SK-N-SH (cell line): ENCODE results near the gene MFAP4. TPM values are rescaled to one million over a fixed set of nuclear protein-coding genes. Genes with fewer than 3 reads are reported as not detected.
"Not testable (repeated sequence)": the region's sequence is repeated elsewhere in the genome, so short reads cannot be mapped to it uniquely, and the experiment has no call there.

Experiments used
- CTCF ChIA-PET: fragments of 300-600, 350-600 bp; formaldehyde crosslinking; extraction: SDS; loops from one replicate; lab custom pipeline; 2021; lab: Yijun Ruan, JAX
- POLR2A ChIA-PET: fragments of 350-600 bp; sonication (Branson Sonifier 250); formaldehyde crosslinking; extraction: SDS; loops from one replicate; lab custom pipeline; 2020; ENCODE audit warnings: antibody characterized with exemption, inconsistent platforms; lab: Yijun Ruan, JAX
- DNase-seq: peaks from one replicate; pipeline ENCODE4 v3.0.0; 2012
- H2AFZ ChIP-seq: fragments of 200-600 bp; sonication (generic); 2 replicates; pipeline ENCODE4 v1.8.1; 2016; ENCODE audit warnings: antibody characterized with exemption, mild to moderate bottlenecking, low read depth
- H3F3A ChIP-seq: fragments of 200-600 bp; sonication (generic); replicated peaks from 2 replicates; pipeline ENCODE3; 2016; ENCODE audit warnings: antibody characterized with exemption, mild to moderate bottlenecking; ENCODE audit not compliant: insufficient read depth
- H3K27ac ChIP-seq, 2 experiments: fragments of 200-500 bp in 1 of 2; fragments of 200-600 bp in 1 of 2; sonication (Bioruptor generic) in 1 of 2; sonication (generic), shearing (Covaris generic) in 1 of 2; 2 replicates each; pipeline versions ENCODE4 v1.5.1 to v1.6.1; 2014 to 2016; ENCODE audit warnings: low read depth in 2 of 2, inconsistent platforms in 1 of 2, low read length in 1 of 2, mild to moderate bottlenecking in 1 of 2, mixed read lengths in 1 of 2
- H3K27me3 ChIP-seq: fragments of 200-600 bp; sonication (generic), shearing (Covaris generic); 2 replicates; pipeline ENCODE4 v1.6.1; 2016; ENCODE audit warnings: mixed run types; ENCODE audit not compliant: insufficient read depth
- H3K36me3 ChIP-seq, 2 experiments: fragments of 200-500 bp in 1 of 2; fragments of 200-600 bp in 1 of 2; sonication (Bioruptor generic) in 1 of 2; sonication (generic) in 1 of 2; replicated peaks in 1 of 2; 2 replicates each; pipeline versions ENCODE3 to v1.5.1; 2014 to 2016; ENCODE audit warnings: low read length in 1 of 2, mild to moderate bottlenecking in 1 of 2; ENCODE audit not compliant: insufficient read depth in 2 of 2, control insufficient read depth in 1 of 2
- H3K4me1 ChIP-seq, 2 experiments: fragments of 200-500 bp in 1 of 2; fragments of 200-600 bp in 1 of 2; sonication (Bioruptor generic) in 1 of 2; sonication (generic), shearing (Covaris generic) in 1 of 2; 2 replicates each; pipeline versions ENCODE4 v1.5.1 to v1.6.1; 2014 to 2016; ENCODE audit warnings: low read depth in 1 of 2, low read length in 1 of 2, mixed run types in 1 of 2; ENCODE audit not compliant: insufficient read depth in 2 of 2, control insufficient read depth in 1 of 2
- H3K4me2 ChIP-seq: fragments of 200-600 bp; sonication (generic), shearing (Covaris generic); 2 replicates; pipeline ENCODE4 v1.6.1; 2017; ENCODE audit warnings: mixed run types
- H3K4me3 ChIP-seq, 2 experiments: fragments of 200-500 bp in 1 of 2; fragments of 200-600 bp in 1 of 2; sonication (Bioruptor generic) in 1 of 2; sonication (generic), shearing (Covaris generic) in 1 of 2; 2 replicates each; pipeline versions ENCODE4 v1.5.1 to v1.8.1; 2014 to 2016; ENCODE audit warnings: low read depth in 2 of 2, inconsistent platforms in 1 of 2, low read length in 1 of 2, mild to moderate bottlenecking in 1 of 2, mixed read lengths in 1 of 2, moderate library complexity in 1 of 2
- H3K79me2 ChIP-seq: fragments of 200-600 bp; sonication (generic); 2 replicates; pipeline ENCODE4 v1.8.1; 2017; ENCODE audit warnings: mild to moderate bottlenecking; ENCODE audit not compliant: insufficient read depth
- H3K9ac ChIP-seq: fragments of 200-600 bp; sonication (generic); 2 replicates; pipeline ENCODE4 v1.6.1; 2017; ENCODE audit warnings: mixed run types
- H3K9me2 ChIP-seq: fragments of 200-600 bp; sonication (generic); 2 replicates; pipeline ENCODE4 v1.6.1; 2017; ENCODE audit warnings: mixed run types
- H3K9me3 ChIP-seq: fragments of 200-600 bp; sonication (generic); 2 replicates; pipeline ENCODE4 v1.6.1; 2017; ENCODE audit warnings: mixed run types, mild to moderate bottlenecking, moderate library complexity
- H4K20me1 ChIP-seq: fragments of 200-600 bp; sonication (generic); 2 replicates; pipeline ENCODE4 v1.6.1; 2017; ENCODE audit warnings: mild to moderate bottlenecking, mixed run types; ENCODE audit not compliant: insufficient read depth
- ELF1 ChIP-seq: IDR thresholded peaks from 2 replicates; pipeline ENCODE4 v1.4.0; 2012
- EP300 ChIP-seq, 2 experiments: IDR thresholded peaks; 2 replicates each; pipeline versions ENCODE4 v1.4.0 to v1.6.1; 2012; ENCODE audit warnings: borderline replicate concordance in 1 of 2, low read depth in 1 of 2, low read length in 1 of 2
- FOXJ3 ChIP-seq: sonication (generic); formaldehyde crosslinking; IDR thresholded peaks from 2 replicates; pipeline ENCODE4 v1.5.1; 2020; ENCODE audit warnings: mild to moderate bottlenecking, missing genetic modification reagents
- GATA2 ChIP-seq: sonication (generic); formaldehyde crosslinking; IDR thresholded peaks from 2 replicates; pipeline ENCODE4 v1.5.0; 2020; ENCODE audit warnings: mild to moderate bottlenecking, missing genetic modification reagents
- IRF3 ChIP-seq: fragments of 150-350 bp; IDR thresholded peaks from 2 replicates; pipeline ENCODE4 v1.6.1; 2016; ENCODE audit warnings: mild to moderate bottlenecking, low read depth, low read length
- JUND ChIP-seq: IDR thresholded peaks from 2 replicates; pipeline ENCODE4 v1.4.0; 2012
- MAX ChIP-seq: IDR thresholded peaks from 2 replicates; pipeline ENCODE4 v1.4.0; 2012; ENCODE audit warnings: low read depth
- POLR2AphosphoS5 ChIP-seq: IDR thresholded peaks from 2 replicates; pipeline ENCODE4 v1.6.1; 2012; ENCODE audit warnings: low read depth, low read length
- RAD21 ChIP-seq: IDR thresholded peaks from 2 replicates; pipeline ENCODE4 v1.6.1; 2012; ENCODE audit warnings: mild to moderate bottlenecking, low read length
- RFX5 ChIP-seq: IDR thresholded peaks from 2 replicates; pipeline ENCODE4 v1.6.1; 2012; ENCODE audit warnings: mild to moderate bottlenecking, improper control_type of control experiment, low read length
- SIN3A ChIP-seq: IDR thresholded peaks from 2 replicates; pipeline ENCODE4 v1.6.1; 2012; ENCODE audit warnings: low read depth, mild to moderate bottlenecking, low read length, moderate library complexity, borderline replicate concordance
- TCF12 ChIP-seq: IDR thresholded peaks from 2 replicates; pipeline ENCODE4 v1.4.0; 2012
- USF1 ChIP-seq: IDR thresholded peaks from 2 replicates; pipeline ENCODE4 v1.4.0; 2012; ENCODE audit warnings: low read depth, borderline replicate concordance
- USF2 ChIP-seq: fragments of 150-350 bp; IDR thresholded peaks from 2 replicates; pipeline ENCODE4 v1.6.1; 2017; ENCODE audit warnings: antibody characterized with exemption, low read length, low read depth, borderline replicate concordance
- ZBTB33 ChIP-seq: IDR thresholded peaks from 2 replicates; pipeline ENCODE4 v1.4.0; 2012; ENCODE audit warnings: low read depth, borderline replicate concordance
- WGBS: methylation state at CpG from one replicate; pipeline ENCODE4 v1.1.6; 2017; ENCODE audit warnings: low lambda C conversion rate; 5-methylcytosine and 5-hydroxymethylcytosine counted together
- polyA plus RNA-seq, 3 experiments: library from polyadenylated mRNA; depleted of rRNA; stranded (reverse); fragments of >200 nt; gene quantifications; 2 replicates each; pipeline ENCODE4 v1.2.3, GENCODE V29; 2012
- TF ChIP-seq, protein P1 (sequence below): fragments of 200-600 bp; sonication (generic); IDR thresholded peaks from 2 replicates; pipeline ENCODE4 v1.6.1; 2017; ENCODE audit warnings: antibody characterized with exemption, mild to moderate bottlenecking, moderate library complexity

The MFAP4 gene
- polyA plus RNA-seq, 1 of the 3 experiments (the other 2 are of a cell fraction) = 120 TPM

- Histone ChIP-seq H3K4me1 (peaks cover 0 to 5% of the 10 kb centered on the region in 2 experiments; a peak in 1 of 4 replicates), H3K9ac (no peak overlapping the region), H3K9me2 (no peaks in the 10 kb centered on the region), H4K20me1 (peaks cover 4% of the 10 kb centered on the region; the same call in 1 of the 2 replicates), H3K27me3 (no peaks in the 10 kb centered on the region), H2AFZ (no peak overlapping the region), H3K4me3 (no peak overlapping the region), H3K36me3 (peaks cover 6 to 9% of the 10 kb centered on the region in 2 experiments), H3F3A (peaks cover 25% of the 10 kb centered on the region), H3K79me2 (no peaks in the 10 kb centered on the region), H3K4me2 (peak overlapping the region; percentile 17; the same call in 1 of the 2 replicates), H3K9me3 (no peaks in the 10 kb centered on the region), H3K27ac (peak overlapping the region in 1 of 2 experiments; percentile 67; a peak in 2 of 4 replicates)
- ChIA-PET POLR2A (no interaction called here), CTCF (interaction anchor here (0.9 to 2.6 kb wide), 4 partner anchors 8 to 104 kb away, joined by 3 to 15 read pairs (median 8); partner anchors contain the start of gene B9D1)
- DNase-seq = no peak
- WGBS = 74% methylated on average over 6 of the region's 6 CpGs
- TF ChIP-seq FOXJ3 = no peak
- TF ChIP-seq ZBTB33 = no peak
- no peak for TF ChIP-seq IRF3
- no peak for TF ChIP-seq RAD21
- TF ChIP-seq POLR2AphosphoS5 = no peak
- TF ChIP-seq SIN3A = no peak
- TF ChIP-seq JUND = no peak
- no peak for TF ChIP-seq ELF1
- TF ChIP-seq, protein P1, sequence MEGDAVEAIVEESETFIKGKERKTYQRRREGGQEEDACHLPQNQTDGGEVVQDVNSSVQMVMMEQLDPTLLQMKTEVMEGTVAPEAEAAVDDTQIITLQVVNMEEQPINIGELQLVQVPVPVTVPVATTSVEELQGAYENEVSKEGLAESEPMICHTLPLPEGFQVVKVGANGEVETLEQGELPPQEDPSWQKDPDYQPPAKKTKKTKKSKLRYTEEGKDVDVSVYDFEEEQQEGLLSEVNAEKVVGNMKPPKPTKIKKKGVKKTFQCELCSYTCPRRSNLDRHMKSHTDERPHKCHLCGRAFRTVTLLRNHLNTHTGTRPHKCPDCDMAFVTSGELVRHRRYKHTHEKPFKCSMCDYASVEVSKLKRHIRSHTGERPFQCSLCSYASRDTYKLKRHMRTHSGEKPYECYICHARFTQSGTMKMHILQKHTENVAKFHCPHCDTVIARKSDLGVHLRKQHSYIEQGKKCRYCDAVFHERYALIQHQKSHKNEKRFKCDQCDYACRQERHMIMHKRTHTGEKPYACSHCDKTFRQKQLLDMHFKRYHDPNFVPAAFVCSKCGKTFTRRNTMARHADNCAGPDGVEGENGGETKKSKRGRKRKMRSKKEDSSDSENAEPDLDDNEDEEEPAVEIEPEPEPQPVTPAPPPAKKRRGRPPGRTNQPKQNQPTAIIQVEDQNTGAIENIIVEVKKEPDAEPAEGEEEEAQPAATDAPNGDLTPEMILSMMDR = no peak
- TF ChIP-seq TCF12 = no peak
- no peak for TF ChIP-seq MAX
- TF ChIP-seq USF1 = no peak
- TF ChIP-seq GATA2 = no peak
- no peak for TF ChIP-seq RFX5
- no peak for TF ChIP-seq USF2
- TF ChIP-seq EP300 (IDR thresholded peaks at IDR 0.05; ENCODE audit: borderline replicate concordance in 1 of 2, low read depth in 1 of 2, low read length in 1 of 2) = no peak
Observed at GRCh38 chr17:19354748-19355147, 32.2 kb downstream of the MFAP4 start.

GRCh38 chr17:19353401-19353800 lies 33.6 kb downstream of the MFAP4 start:
- H3K9me3 ChIP-seq, H3K4me3 ChIP-seq, H3K9me2 ChIP-seq, H3K79me2 ChIP-seq, H3K4me2 ChIP-seq, H2AFZ ChIP-seq, H3K36me3 ChIP-seq, H4K20me1 ChIP-seq, POLR2A ChIA-PET, H3K4me1 ChIP-seq, H3K9ac ChIP-seq, H3K27me3 ChIP-seq, DNase-seq: not testable (repeated sequence)
- Histone ChIP-seq H3F3A (peaks cover 33% of the 10 kb centered on the region), H3K27ac (peak overlapping the region in 1 of 2 experiments; percentile 67; a peak in 2 of 4 replicates)
- CTCF ChIA-PET = interaction anchor here (1.9 to 2.6 kb wide), 2 partner anchors 9 to 94 kb away, joined by 12 to 15 read pairs; partner anchors contain the start of gene B9D1
- WGBS = 95% methylated on average over 11 of the region's 11 CpGs
